HPDE6-E6E7 (cell line): ENCODE data around the gene OBSCN.
"Not testable (repeated sequence)": the region's sequence is repeated elsewhere in the genome, so short reads cannot be mapped to it uniquely, and the experiment has no call there.

Experiments
- DNase-seq: peaks from one replicate; pipeline ENCODE4 v3.0.0; 2011; ENCODE audit warnings: missing footprints; ENCODE audit errors: extremely low spot score

The OBSCN gene

GRCh38 chr1:228170666-228171065, 37.2 kb upstream of the OBSCN start:
- no peak for DNase-seq

GRCh38 chr1:228171221-228171891, 36.5 kb upstream of the OBSCN start:
- no peak for DNase-seq

- DNase-seq: no peak
Observed at GRCh38 chr1:228172591-228173527, 35.0 kb upstream of the OBSCN start.

- not testable (repeated sequence) for DNase-seq
Observed at GRCh38 chr1:228173528-228174481, 34.0 kb upstream of the OBSCN start.

GRCh38 chr1:228174482-228175315, 33.1 kb upstream of the OBSCN start:
- no peak for DNase-seq

GRCh38 chr1:228175316-228176023, 32.4 kb upstream of the OBSCN start:
- no peak for DNase-seq

- no peak for DNase-seq
Observed at GRCh38 chr1:228176024-228176395, 31.8 kb upstream of the OBSCN start.

GRCh38 chr1:228176461-228177182, 31.2 kb upstream of the OBSCN start:
- DNase-seq: no peak

- DNase-seq: no peak
Observed at GRCh38 chr1:228177183-228177475, 30.7 kb upstream of the OBSCN start.

GRCh38 chr1:228177721-228178710, 29.8 kb upstream of the OBSCN start:
- no peak for DNase-seq

GRCh38 chr1:228178737-228179684, 28.8 kb upstream of the OBSCN start:
- no peak for DNase-seq

GRCh38 chr1:228180271-228180958, 27.4 kb upstream of the OBSCN start:
- DNase-seq: no peak

GRCh38 chr1:228180959-228181644, 26.7 kb upstream of the OBSCN start:
- DNase-seq: no peak

GRCh38 chr1:228181645-228182034, 26.2 kb upstream of the OBSCN start:
- no peak for DNase-seq

GRCh38 chr1:228182296-228183030, 25.4 kb upstream of the OBSCN start:
- no peak for DNase-seq

GRCh38 chr1:228184152-228184551, 23.7 kb upstream of the OBSCN start:
- no peak for DNase-seq
